HG03575 (cell line): ENCODE data around the gene UBE2G1.

Experiments used
- ATAC-seq: cut with Tn5 transposase; IDR thresholded peaks from one replicate; pipeline ENCODE4 v1.9.1; 2021; ENCODE audit not compliant: unreplicated experiment, insufficient number of reproducible peaks, low FRiP score; ENCODE audit errors: extremely low read depth

UBE2G1 gene, protein sequence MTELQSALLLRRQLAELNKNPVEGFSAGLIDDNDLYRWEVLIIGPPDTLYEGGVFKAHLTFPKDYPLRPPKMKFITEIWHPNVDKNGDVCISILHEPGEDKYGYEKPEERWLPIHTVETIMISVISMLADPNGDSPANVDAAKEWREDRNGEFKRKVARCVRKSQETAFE

DNA sequence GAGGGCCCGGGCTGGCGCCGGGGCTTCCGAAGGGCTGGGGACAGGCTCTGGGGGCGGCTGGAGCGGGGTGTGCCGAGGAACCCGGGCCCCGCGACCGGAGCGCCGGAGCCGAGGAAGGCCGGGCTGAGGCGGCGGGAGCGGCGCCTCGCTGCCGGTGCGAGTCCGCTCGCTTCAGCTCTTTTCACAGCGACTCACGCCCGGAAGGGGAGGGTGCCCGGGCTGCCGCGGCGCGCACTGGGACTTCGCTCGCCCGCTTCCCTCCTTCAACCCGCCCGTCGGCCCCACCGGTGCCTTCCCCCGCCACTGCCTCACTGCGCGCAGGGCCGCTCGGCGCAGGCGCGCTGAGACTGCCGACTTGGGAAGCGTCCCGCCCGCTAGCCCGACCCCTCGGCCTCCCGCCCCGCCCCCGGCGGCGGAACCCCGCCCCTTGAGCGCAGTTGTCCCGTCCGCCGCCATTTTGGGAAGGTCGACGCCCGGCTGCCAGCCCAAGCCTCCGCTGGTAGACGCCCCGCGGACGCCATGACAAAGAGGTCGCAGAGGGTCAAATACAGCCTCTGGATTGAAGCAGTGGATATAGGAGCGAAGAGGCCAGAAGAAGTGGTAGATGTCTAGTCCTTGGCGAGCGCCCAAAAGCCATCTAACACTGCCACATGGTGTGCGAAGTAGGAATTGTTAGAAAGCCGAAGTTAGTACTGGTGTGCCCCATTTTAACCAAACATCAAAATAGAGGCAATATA is at the start of gene UBE2G1:
UBE2G1 (minus strand) TSS at position 349 of the 737 bp plus-strand sequence. CDS start 359 bp downstream, outside the sequence.
- no peak for ATAC-seq

DNA sequence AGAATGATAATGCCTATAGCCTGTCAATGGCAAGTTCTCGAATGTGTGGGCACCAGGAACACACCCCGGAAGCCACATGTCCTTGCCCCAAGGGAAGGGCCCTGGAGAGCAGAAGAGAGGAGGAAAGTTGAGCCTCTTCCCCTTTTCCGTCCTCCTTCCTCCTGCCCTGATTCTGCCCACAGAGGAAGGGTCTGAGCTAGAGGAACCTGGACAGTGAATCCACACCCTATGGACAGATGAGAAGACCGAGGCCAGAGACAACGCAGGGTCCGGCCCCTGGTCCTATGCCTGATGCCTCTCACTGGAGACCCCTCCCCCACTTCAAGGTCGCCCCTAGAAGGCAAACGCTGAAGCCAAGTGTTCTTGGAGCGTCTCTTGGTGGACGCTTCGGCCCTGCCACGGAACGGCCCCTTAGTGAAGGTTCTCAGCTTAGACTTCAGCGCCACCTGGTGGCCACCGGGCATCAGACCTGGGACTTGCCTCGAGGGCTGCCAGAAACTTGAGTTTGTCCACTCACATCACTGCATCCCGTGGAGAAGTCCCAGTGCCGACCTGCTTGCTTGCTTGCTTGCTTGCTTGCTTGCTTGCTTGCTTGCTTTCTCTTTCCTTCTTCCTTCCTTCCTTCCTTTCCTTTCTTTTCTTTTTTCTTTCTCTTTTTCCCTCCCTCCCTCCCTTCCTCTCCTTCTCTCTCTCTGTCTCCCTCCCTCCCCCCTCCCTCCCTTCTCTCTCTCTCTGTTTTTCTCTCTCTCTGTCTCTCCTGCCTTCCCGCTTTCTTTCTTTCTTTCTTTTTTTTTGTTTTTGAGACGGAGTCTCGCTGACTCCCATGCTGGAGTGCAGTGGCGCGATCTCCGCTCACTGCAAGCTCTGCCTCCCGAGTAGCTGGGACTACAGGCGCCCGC is 46.7 kb upstream of the UBE2G1 start:
- no peak for ATAC-seq

DNA sequence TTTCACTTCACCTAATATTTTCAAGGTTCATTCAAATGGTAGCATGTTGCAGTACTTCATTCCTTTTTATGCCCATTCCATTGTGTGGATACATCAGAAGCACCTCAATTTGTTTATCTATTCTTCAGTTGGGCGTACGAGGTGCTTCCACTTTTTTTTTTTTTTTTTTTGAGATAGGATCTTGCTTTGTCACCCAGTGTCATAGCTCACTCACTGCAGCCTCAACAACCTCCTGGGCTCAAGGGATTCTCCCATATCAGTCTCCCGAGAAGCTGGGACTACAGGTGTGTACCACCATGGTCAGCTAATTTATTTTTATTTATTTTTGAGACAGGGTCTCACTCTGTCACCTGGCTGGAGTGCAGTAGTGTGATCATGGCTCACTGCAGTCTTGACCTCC is 44.7 kb upstream of the UBE2G1 start:
- no peak for ATAC-seq

DNA sequence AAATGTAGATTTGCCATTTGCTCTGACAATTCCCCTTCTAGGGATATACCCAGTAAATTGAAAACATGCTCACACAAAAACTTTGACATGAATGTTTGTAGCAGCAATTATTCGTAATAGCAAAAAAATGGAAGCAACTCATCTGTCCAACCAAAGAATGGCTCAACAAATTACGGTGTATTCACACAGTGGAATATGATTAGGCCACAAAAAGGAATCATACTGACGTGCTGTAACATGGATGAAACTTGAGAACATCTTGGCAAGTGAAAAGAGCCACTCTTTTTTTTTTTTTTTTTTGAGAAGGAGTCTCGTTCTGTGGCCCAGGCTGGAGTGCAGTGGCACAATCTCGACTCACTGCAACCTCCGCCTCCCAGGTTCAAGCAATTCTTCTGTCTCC is 43.2 kb upstream of the UBE2G1 start:
- ATAC-seq: no peak

DNA sequence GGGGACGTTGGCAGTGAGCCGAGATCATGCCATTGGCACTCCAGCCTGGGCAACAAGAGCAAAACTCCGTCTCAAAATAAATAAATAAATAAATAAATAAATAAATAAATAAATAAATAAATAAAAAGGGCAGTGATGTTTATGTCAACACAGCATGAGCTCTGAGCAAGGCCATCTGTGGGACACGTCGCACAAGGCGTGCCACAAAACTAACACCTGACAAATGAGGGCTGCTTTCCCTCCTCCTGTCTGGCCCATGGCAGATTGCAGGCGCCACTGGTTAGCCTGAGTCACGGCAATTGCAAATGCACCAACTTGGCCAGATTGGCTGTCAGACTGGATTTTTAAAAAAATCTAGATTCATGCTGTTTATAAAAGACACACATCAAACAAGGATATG is 41.4 kb upstream of the UBE2G1 start:
- no peak for ATAC-seq

DNA sequence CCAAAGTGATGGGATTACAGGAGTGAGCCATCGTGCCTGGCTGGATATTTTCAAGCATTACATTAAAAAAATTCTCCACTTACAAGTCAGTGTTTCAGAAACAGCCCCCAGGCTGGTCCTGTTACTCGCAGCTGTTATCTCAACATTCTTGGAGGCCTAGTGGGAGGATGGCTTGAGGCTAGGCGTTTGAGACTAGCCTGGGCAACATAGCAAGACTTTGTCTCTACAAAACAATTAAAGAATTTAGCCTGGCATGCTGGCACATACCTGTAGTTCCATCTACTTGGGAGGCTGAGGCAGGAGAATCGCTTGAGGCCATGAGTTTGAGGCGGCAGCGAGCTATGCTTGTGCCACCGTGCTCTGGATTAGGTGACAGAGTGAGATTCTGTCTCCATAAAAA is 40.7 kb upstream of the UBE2G1 start:
- no peak for ATAC-seq

DNA sequence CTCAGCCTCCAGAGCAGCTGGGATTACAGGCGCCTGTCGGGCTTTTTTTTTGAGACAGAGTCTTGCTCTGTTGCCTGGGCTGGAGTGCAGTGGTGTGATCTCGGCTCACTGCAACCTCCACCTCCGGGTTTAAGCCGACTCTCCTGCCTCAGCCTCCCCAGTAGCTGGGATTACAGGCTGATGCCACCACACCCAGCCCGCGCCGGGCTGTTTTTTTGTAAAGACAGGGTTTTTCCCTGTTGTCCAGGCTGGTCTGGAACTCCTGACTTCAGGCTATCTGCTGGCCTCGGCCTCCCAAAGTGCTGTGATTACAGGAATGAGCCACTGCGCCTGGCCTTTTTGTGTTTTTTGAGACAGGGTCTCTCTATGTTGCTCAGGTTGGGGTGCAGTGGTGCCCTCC is 39.9 kb upstream of the UBE2G1 start:
- ATAC-seq: no peak

DNA sequence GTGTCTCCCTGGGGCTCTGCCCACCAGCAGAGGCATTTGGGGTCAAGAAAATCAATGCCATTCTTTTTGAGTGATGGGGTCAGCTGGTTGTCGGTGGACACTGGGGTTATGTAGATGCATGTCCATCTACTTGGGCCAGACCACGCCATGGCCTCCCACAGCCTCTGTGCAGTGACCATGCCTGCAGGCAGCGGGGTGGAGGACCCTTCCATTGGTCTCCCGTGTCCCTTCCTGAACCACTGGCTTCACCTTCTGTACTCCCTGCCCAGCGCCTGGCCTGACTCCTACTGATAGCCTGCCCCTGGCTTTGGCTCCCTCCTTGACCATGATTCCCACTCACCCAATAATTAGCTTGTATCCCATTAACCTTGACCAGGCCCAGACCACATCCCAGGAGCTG is 39.2 kb upstream of the UBE2G1 start:
- ATAC-seq: no peak

DNA sequence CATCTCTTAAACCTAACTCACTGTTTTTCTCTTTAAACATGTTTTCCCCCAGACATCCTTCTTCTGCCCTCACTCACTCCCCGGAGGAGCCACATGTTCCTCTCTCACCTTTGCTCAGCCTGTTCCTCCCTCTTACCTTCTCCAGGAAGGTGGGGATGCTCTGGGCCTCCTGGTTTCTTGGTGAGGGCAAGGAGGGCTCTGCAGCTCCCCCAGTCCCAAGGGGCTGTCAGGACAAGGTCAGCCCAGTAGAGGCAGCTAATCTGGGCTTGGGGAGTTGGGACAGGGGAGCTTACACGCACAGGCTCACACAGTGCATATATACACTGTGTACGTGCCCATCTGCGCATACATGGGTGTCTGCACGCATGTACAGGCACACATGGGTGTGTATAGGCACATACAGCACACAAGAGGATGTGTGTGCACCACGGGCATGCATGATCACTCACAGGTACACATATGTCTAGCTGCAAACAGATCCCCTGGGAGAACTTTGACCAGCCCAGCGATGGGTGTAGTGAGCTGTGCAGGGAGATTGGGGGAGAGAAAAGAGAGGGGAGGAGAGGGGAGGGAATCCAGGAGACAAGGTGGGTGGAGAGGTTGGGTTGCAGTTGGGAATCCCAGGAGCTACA is 38.7 kb upstream of the UBE2G1 start:
- no peak for ATAC-seq

DNA sequence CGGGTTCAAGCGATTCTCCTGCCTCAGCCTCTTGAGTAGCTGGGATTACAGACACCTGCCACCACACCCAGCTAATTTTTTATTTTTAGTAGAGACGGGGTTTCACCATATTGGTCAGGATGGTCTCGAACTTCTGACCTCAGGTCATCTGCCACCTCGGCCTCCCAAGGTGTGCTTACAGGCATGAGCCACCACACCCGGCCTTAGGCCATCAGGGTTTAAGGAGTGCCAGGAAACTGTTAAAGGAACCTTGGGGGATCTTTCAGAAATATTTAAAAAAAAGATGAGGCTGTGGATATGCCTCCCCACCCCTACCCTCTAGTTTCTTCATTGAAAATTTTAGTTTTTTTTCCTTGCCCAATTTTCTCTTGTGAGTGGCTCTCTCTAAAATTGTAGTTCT is 31.4 kb upstream of the UBE2G1 start:
- ATAC-seq: no peak

DNA sequence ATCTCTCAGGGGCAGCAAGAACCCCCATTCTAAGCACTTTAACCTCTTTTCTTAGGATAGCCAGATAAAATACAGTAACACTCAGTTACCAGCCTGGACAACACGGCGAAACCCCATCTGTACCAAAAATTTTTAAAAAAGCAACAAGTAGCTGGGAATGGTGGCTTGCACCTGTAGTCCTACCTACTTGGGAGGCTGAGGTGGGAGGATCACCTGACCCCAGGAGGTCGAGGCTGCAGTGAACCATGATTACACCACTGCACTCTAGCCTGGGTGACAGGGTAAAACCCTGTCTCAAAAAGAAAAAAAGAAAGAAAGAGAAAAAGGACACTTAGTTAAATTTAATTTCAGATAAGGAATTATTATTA is 28.6 kb upstream of the UBE2G1 start:
- ATAC-seq: no peak

DNA sequence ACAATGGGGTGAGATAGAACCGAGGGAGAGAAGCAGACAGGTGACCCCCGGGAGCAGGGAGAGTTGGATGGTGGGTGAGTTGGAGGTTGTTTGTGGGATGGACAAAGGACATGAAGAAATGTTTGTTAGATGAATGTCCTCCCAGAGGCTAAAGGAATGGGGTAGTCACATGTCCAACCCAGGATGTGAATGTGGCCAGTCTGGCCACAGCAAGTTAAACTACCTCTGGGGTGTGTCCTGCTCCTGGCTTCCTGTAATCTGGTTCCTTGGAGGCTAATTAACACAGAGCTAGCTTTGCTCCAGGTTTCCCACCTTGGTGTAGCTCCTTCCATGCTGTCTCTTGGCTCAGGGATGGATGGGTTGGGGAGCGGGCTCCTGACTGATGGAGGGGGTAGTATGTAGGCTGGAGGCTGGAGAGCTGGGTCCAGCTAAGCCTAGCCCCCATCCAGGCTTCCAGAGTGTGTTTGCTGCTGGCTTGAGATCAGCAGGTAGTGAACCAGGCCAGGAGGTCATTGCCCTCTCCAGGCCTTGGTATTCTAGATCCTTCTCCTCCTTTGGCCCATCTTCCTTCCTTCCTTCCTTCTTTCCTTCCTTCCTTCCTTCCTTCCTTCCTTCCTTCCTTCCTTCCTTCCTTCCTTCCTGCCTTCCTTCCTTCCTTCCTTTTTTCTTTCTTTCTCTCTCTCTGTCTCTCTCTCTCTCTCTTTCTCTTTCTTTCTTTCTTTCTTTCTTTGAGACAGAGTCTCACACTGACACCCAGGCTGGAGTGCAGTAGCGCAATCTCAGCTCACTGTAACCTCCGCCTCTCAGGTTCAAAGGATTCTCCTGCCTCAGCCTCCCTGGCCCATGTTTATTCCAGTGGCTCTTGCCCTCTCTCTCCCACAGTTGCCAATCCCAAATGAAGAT is 28.0 kb upstream of the UBE2G1 start:
- no peak for ATAC-seq

DNA sequence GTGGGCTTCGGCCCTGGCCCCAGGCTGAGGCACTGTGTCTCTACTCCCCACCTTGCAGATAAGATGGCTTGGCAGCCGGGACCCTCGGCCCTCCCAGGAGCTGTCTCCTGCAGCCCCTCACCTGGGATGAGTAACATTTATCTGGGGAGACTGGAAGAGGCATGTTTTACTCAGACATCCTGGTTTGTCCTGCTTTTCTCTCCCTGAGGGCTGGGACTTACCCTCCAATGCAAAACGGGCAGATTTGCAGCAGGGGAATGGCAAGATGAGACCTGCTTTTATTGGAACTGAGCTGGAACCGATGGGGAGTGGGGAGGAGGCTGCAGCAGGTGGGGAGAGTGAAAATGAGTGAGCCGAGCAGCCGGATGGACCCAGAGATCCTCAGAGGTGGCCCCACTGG is 27.3 kb upstream of the UBE2G1 start:
- no peak for ATAC-seq

DNA sequence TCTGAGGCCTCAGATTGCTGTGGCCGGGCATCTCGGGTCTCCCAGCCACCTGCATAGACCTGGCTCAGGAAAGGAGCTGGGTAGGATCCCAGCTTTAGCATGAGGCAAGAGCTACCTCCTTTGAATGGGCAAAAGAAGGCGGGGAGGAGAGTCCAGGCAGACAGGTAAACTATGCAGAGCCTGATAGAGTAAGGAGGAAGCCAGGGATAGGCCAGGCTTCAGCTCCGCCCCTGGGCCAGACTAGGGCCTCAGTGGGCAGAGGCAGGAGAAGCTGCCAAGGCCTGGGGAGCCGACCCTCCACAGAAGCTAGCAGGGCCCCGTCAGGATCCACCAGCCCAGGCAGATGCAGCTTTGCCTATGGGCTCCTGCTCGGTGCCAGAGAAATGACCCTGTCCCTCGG is 22.6 kb upstream of the UBE2G1 start:
- no peak for ATAC-seq

DNA sequence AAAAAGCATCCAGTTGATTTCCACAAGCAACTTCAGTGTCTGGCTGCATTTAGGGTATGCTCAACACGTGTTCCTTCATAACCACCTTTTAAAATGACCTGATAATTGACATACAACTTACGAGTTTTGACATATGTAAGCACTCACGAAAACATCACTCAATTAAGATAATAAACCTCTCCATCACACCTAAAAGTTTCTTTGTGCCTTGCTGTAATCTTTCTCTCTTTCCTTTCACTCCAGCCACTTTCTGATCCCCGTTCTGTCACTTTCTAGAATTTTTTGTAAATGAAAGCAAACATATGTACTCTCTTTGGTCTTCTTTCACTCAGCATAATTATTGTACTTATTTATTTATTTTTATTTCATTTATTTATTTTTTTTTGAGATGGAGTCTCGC is 20.7 kb upstream of the UBE2G1 start:
- no peak for ATAC-seq

DNA sequence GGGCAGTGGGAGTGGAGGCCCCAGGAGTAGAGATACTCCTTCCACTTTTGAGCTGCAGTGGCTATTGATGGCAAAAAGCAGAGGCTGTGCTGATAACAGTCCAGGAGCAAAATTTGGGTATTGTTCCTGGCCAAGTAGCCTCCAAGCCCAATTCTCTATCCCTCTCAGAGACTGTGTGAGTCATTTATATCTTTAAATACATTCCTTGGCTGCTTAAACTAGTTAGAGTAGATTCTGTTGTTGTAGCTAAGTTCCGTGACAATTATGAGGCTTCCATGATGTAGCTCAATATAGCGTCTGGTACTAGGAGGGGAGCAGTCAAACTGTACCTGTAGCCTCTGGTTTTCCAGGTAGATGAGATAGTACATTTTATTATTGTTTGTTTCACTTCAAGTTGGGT is 19.9 kb upstream of the UBE2G1 start:
- ATAC-seq: no peak

DNA sequence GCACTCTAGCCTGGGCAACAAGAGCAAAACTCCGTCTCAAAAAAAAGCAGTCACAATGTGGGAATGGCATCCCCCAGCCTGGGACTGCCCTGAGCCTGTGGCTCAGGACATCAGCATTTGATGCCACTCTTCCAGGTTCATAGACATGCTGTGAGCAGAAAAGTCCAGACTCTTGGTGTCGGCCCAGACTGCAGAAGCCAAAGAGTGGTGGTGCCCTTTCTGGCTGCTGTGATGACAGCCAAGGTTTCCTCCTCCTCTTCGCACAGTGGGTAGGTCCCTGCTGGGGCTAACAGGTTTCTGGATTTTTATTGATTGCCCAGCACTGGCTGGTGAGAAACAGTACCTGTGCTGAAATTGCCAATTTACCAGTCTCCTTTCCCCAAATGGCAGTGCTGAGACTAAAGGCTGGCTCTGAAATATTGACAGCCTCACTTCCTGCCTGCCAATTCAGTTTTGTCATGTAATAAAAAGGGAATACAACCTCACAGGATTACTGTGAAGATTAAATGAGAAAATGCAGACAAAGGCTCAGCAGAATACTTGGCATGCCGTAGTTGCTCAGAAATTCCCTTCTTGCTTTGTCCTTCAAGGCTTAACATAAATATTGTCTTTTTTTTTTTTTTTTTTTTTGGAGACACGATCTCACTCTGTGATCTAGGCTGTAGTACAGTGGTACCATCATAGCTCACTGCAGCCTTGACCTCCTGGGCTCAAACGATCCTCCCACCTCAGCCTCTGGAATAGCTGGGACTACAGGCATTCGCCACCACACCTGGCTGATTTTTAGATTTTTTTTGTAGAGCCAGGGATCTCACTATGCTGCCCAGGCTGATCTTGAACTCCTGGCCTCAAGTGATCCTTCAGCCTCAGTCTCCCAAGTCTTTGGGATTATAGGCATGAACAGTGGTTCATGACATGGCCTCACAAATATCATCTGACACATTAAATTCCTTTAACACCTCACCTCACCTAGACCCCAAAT is 15.5 kb upstream of the UBE2G1 start:
- no peak for ATAC-seq

DNA sequence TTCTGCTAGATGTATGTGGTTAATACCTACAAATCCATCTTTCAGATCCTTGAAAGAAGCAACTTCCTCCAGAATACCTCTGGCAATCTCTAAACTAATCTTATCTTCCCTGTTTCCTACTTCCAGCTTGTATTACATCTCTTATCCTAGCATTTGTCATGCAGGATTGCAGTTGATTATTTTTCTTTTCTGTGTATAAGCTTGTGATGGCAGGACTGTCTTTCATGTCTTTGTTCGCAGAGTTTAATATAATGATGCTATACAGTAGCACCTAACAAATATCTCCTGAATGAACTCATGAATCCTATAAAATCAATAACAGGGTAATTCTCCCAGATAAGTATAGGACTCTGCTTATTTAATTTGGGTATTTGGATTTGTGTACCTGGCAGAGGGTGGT is 12.2 kb upstream of the UBE2G1 start:
- ATAC-seq: no peak
